D721Med (cell line): ENCODE measurements around the gene PDIA2.

ENCODE experiments used
- DNase-seq: peaks from one replicate; pipeline ENCODE4 v3.0.0; 2011; ENCODE audit warnings: low spot score; ENCODE audit not compliant: insufficient read length
- FAIRE-seq: peaks from 2 replicates; lab custom pipeline; 2011; peaks lifted over from hg19 to GRCh38; lab: Jason Lieb, UNC
- CTCF ChIP-seq: IDR thresholded peaks from 2 replicates; pipeline ENCODE4 v1.5.1; 2012; ENCODE audit warnings: mild to moderate bottlenecking, control low read depth; ENCODE audit not compliant: insufficient read depth; ENCODE audit errors: missing control alignments

Gene PDIA2

GRCh38 chr16:259226-259625, 23.7 kb upstream of the PDIA2 start:
- no peak for DNase-seq
- FAIRE-seq: no peak
- no peak for TF ChIP-seq CTCF

GRCh38 chr16:259814-260253, 23.1 kb upstream of the PDIA2 start:
- FAIRE-seq (no peak), DNase-seq (no peak)
- no peak for TF ChIP-seq CTCF

GRCh38 chr16:260326-260725, 22.6 kb upstream of the PDIA2 start:
- DNase-seq: no peak
- FAIRE-seq: no peak
- TF ChIP-seq CTCF: no peak

GRCh38 chr16:261031-261691, 21.8 kb upstream of the PDIA2 start:
- no peak for FAIRE-seq
- DNase-seq: no peak
- TF ChIP-seq CTCF: no peak

- TF ChIP-seq CTCF: no peak
- FAIRE-seq (no peak), DNase-seq (no peak)
Observed at GRCh38 chr16:262121-262745, 20.7 kb upstream of the PDIA2 start.

- DNase-seq (no peak), FAIRE-seq (no peak)
- no peak for TF ChIP-seq CTCF
Observed at GRCh38 chr16:263182-263774, 19.7 kb upstream of the PDIA2 start.

GRCh38 chr16:263944-264343, 19.0 kb upstream of the PDIA2 start:
- FAIRE-seq (no peak), DNase-seq (no peak)
- no peak for TF ChIP-seq CTCF
